NB4 (cell line): ENCODE measurements around the gene GJD3.

Source experiments
- DNase-seq: peaks from one replicate; pipeline ENCODE4 v3.0.0; 2010; ENCODE audit warnings: low read depth
- H3K4me3 ChIP-seq: one replicate; pipeline ENCODE4 v1.5.1; 2011; ENCODE audit warnings: mild to moderate bottlenecking, low read depth, low read length, moderate library complexity
- CTCF ChIP-seq: IDR thresholded peaks from one replicate; pipeline ENCODE4 v1.5.1; 2012; ENCODE audit warnings: low read depth, low read length
- MAX ChIP-seq: IDR thresholded peaks from 2 replicates; pipeline ENCODE4 v1.6.1; 2011; ENCODE audit warnings: low read depth, low read length
- MYC ChIP-seq: IDR thresholded peaks from 2 replicates; pipeline ENCODE4 v1.6.1; 2011; ENCODE audit warnings: low read depth, low read length
- POLR2A ChIP-seq: IDR thresholded peaks from 2 replicates; pipeline ENCODE4 v1.6.1; 2011; ENCODE audit warnings: mild to moderate bottlenecking; ENCODE audit not compliant: insufficient read length; ENCODE audit errors: extremely low read depth

The GJD3 gene

GRCh38 chr17:40317345-40317873 is 47.1 kb downstream of the GJD3 start:
- H3K4me3 ChIP-seq, result peak overlapping the region; percentile 93
- TF ChIP-seq MAX (no peak), POLR2A (no peak), CTCF (peak; percentile 65), MYC (no peak)
- DNase-seq, result peak; percentile 72

- peak; percentile 42 for DNase-seq
- no peak for TF ChIP-seq POLR2A
- TF ChIP-seq CTCF, result no peak
- no peak overlapping the region for H3K4me3 ChIP-seq
Observed at GRCh38 chr17:40316571-40317344, 47.8 kb downstream of the GJD3 start.

- no peak for TF ChIP-seq MAX
- TF ChIP-seq MYC, result no peak
- no peak for TF ChIP-seq POLR2A
- TF ChIP-seq CTCF, result no peak
- no peak overlapping the region for H3K4me3 ChIP-seq
- peak; percentile 67 for DNase-seq
Observed at GRCh38 chr17:40315678-40316570, 48.6 kb downstream of the GJD3 start.

GRCh38 chr17:40315206-40315605 is 49.3 kb downstream of the GJD3 start:
- TF ChIP-seq CTCF, result no peak
- no peak for TF ChIP-seq MYC
- TF ChIP-seq POLR2A, result no peak
- no peak for TF ChIP-seq MAX
- no peak for DNase-seq
- H3K4me3 ChIP-seq, result no peak overlapping the region

- no peak for TF ChIP-seq MAX
- no peak for TF ChIP-seq CTCF
- TF ChIP-seq POLR2A, result no peak
- TF ChIP-seq MYC, result no peak
- no peak overlapping the region for H3K4me3 ChIP-seq
- DNase-seq, result peak; percentile 74
Observed at GRCh38 chr17:40314584-40314956, 50.0 kb downstream of the GJD3 start.
